ENCODE measurements around the gene COL4A1.

DNA sequence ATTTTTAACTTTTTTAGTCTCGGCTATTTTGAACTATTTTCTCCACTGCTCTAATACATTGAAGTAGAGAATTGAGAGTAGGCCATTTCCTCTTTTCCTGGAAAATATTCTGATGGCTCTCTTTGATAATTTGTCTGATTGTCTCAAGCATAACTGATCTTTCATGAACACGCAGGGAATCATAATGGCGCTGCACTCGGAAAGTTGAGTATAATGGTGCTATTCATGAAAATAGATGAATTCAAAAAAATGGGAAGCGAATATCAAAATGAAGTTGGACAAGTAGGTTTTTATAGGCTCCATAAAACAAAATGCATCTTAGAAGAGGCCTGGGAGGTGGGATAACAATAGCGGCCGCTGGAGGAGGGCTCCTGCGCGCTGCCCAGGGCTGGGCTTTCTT lies 29.2 kb upstream of the COL4A1 start:
- TF ChIP-seq, protein P1, sequence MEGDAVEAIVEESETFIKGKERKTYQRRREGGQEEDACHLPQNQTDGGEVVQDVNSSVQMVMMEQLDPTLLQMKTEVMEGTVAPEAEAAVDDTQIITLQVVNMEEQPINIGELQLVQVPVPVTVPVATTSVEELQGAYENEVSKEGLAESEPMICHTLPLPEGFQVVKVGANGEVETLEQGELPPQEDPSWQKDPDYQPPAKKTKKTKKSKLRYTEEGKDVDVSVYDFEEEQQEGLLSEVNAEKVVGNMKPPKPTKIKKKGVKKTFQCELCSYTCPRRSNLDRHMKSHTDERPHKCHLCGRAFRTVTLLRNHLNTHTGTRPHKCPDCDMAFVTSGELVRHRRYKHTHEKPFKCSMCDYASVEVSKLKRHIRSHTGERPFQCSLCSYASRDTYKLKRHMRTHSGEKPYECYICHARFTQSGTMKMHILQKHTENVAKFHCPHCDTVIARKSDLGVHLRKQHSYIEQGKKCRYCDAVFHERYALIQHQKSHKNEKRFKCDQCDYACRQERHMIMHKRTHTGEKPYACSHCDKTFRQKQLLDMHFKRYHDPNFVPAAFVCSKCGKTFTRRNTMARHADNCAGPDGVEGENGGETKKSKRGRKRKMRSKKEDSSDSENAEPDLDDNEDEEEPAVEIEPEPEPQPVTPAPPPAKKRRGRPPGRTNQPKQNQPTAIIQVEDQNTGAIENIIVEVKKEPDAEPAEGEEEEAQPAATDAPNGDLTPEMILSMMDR (IDR thresholded peaks at IDR 0.05; ENCODE audit: low read length): no peak
- no peak for TF ChIP-seq EZH2 (optimal IDR thresholded peaks at IDR 0.05; ENCODE audit: low read depth, low read length)
- TF ChIP-seq EZH2phosphoT487 (IDR thresholded peaks at IDR 0.05; ENCODE audit: low read length): no peak

Data from MM.1S (cell line).